GM18511 (cell line): ENCODE measurements around the gene TRIM46.
"Not testable (repeated sequence)": the region's sequence is repeated elsewhere in the genome, so short reads cannot be mapped to it uniquely, and the experiment has no call there.

Experiments
- ATAC-seq: cut with Tn5 transposase; IDR thresholded peaks from one replicate; pipeline ENCODE4 v1.9.1; 2021; ENCODE audit warnings: mild to moderate bottlenecking, moderate library complexity; ENCODE audit not compliant: unreplicated experiment

The TRIM46 gene

GRCh38 chr1:155136748-155137147 lies 36.9 kb upstream of the TRIM46 start:
- no peak for ATAC-seq

DNA sequence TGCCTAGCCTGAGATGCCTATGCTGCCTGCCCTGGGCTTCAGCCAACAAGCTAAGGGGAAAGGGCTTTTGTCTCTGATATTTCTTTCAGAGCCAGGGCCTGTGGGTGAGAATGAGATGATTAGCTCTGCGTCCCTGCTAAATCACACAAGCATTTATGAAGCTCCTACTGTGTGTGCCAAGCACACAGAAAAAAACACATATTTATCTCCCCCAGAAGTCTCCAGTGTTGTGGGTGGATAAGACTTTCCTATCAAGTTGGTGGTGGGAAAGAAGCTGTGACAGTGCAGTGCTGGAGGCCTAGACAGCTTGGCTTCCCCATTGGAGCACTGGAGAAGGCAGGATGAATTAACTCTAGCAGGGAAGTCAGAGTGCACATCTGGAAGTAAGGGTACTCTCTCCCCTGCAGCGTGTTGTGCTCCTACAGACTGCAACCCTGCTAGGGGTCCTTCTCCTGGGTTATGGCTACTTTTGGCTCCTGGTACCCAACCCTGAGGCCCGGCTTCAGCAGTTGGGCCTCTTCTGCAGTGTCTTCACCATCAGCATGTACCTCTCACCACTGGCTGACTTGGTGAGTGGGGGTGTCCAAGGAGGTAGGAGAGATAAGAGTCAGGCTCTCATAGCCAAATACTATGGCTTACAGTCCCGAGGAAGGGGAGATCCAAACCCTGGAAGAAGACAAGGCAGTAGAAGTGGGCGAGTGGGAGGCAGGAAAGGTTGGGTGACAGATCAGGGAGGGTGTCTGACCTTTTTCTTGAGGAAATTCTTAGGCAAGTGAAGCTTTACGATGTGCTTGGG lies 36.3 kb upstream of the TRIM46 start:
- no peak for ATAC-seq

DNA sequence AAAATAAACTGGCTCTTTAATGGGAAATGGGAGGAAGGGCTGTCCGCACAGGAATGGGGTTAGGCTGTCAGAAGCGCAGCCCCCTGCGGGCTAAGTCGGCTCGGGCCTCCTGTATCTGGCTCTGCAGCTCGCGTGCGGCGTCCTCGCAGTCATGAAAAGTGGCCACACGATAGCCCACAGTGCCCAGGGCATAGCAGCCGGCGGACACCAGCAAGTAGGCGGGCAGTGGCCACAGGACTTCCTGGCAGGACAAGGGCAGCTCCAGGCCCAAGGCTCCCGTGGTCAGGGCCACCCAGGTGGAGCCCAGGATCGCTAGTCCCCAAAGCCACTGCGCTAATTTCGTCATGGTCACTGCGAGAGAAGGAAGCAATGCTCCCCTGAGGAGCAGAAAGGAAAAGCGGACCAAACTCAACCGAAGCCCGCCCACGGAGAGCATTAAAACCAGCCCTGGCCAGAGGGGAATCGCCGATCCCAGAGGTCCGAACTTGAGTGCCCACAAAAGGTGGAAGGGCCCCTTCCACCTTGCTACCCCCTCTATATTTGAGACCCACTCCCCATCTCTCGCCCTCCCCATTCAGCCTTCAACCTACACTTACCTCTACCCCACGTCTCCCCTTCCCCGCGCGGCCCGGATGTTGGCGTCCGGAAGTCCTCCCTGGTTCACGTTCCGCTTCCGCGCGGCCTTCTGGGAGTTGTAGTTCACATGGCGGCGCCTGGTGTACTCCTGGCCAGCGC lies 33.6 kb upstream of the TRIM46 start, which contains the start of gene DPM3:
TSS of gene DPM3 (minus strand) at position 637 of the 735 bp plus-strand sequence. CDS start at position 346, 291 bp downstream.
- ATAC-seq, result peak; percentile 58

GRCh38 chr1:155140630-155140953 lies 33.1 kb upstream of the TRIM46 start:
- no peak for ATAC-seq

DNA sequence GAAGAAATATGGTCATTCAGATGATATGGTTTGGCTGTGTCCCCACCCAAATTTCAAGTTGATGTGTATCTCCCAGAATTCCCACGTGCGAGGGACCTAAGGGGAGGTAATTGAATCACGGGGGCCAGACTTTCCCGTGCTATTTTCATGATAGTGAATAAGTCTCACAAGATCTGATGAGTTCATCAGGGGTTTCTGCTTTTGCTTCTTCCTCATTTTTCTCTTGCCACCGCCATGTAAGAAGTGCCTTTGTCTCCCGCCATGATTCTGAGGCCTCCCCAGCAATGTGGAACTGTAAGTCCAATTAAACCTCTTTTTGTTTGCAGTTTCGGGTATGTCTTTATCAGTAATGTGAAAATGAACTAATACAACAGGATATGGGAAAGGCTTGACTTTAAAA lies 31.9 kb upstream of the TRIM46 start:
- no peak for ATAC-seq

DNA sequence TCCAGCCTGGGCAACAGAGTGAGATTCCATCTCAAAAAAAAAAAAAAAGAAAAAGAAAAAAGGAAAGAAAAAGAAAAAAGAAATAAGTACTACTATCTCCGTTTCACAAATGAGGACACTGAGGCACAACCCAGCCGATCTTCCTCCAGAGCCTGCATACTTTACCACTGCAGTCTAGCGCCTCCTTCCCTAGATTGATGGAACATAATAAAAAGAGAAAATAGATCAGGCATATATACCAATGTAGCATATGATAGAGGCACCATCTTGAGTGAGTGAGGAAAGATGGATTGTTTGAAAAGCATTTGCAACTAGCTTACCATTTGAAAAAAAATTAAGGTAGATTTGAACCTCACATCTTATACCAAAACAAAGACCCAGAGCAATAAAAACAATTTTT lies 28.2 kb upstream of the TRIM46 start:
- ATAC-seq, result no peak

DNA sequence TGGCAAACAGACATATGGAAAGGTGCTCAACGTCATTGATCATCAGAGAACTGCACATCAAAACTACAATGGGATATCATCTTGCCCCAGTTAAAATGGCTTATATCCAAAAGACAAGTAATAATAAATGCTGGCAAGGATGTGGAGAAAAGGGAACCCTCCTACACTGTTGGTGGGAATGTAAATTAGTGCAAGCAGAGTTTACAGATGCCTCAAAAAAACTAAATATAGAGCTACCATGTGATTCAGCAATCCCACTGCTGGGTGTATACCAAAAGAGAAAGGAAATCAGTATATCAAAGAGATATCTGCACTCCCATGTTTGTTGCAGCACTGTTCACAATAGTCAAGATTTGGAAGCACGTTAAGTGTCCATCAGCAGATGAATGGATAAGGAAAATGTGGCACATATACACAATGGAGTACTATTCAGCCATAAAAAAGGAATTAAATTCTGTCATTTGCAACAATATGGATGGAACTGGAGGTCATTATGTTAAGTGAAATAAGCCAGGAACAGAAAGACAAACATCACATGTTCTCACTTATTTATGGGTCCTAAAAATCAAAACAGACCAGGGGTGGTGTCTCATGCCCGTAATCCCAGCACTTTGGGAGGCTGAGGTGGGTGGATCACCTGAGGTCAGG lies 17.5 kb upstream of the TRIM46 start:
- ATAC-seq, result not testable (repeated sequence)

- ATAC-seq, result no peak
These were observed 14.7 kb upstream of the TRIM46 start for GRCh38 chr1:155158991-155159390.

- ATAC-seq, result no peak
These were observed 13.5 kb upstream of the TRIM46 start for GRCh38 chr1:155160128-155160527.

DNA sequence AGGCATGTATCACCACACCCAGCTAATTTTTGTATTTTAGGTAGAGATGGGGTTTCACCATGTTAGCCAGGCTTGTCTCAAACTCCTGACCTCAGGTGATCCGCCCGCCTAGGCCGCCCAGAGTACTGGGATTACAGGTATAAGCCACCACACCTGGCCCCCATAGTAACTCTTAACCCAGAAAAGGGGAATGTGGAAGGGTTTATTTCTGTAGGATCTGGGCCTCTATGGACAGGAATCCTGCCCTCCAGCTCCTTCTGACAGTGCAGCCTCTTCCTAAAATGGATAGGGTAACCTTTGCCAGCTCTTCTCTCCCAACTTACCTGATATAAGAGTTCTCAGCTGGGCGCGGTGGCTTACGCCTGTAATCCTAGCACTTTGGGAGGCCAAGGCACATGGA lies 11.0 kb upstream of the TRIM46 start:
- not testable (repeated sequence) for ATAC-seq

- ATAC-seq, result not testable (repeated sequence)
These were observed 9.9 kb upstream of the TRIM46 start for GRCh38 chr1:155163785-155164184.

GRCh38 chr1:155164625-155165024 lies 9.0 kb upstream of the TRIM46 start:
- ATAC-seq, result not testable (repeated sequence)

- no peak for ATAC-seq
These were observed 7.6 kb upstream of the TRIM46 start for GRCh38 chr1:155166051-155166470.

GRCh38 chr1:155166471-155167165 lies 7.0 kb upstream of the TRIM46 start:
- no peak for ATAC-seq

- ATAC-seq, result no peak
These were observed 6.2 kb upstream of the TRIM46 start for GRCh38 chr1:155167166-155168104.

GRCh38 chr1:155168105-155168445 lies 5.6 kb upstream of the TRIM46 start:
- ATAC-seq, result not testable (repeated sequence)

DNA sequence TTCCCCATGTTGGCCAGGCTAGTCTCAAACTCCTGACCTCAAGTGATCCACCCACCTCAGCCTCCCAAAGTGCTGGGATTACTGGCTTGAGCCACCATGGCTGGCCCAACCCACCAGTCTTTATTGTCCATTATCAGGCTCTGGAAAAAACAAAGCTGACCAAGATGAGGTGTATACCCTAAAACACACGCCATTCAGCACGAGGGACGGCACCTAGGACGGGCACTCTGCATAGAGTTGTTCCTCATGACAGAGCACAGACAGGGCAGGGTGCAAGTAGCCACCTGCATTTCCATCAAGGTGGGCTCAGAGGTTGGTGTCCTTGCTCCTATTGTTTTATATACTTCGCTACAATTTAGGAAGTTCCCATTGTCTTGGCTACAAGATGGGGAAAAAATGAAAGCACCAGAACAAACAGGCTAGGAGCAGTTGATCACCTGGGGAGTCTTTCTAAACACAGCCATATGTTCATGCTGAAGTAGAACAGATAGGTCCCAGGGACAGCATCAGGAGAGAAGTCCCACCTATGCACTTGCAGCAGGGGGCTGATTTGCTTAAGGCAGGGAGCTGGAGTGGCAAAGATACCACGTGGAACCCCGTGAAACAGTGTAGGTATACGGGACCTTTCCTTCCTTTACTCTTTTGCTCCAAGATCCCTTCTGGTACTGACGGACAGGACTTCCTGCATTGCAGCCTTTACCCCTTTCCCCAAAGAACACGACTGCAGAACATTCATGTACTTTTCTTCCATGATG lies 5.0 kb upstream of the TRIM46 start:
- no peak for ATAC-seq

DNA sequence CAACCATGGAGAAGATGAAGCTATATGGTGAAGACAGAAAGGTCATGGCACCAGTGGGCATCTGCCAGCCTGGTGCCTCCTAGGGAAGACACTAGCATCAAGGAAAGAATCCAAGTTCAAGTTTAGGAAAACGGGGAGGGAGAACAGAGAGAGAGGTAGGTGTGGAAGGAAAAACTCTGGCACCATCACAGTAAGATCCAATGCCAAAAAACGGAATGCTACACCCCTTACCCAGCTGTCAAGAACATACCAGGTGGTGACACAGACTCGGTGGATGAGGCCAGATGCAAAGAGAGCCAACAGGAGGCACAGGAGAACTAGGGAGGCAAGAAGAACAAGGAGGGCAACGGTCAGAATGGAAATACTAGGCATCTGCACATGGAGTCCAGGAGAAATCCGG lies 4.1 kb upstream of the TRIM46 start:
- ATAC-seq, result no peak

DNA sequence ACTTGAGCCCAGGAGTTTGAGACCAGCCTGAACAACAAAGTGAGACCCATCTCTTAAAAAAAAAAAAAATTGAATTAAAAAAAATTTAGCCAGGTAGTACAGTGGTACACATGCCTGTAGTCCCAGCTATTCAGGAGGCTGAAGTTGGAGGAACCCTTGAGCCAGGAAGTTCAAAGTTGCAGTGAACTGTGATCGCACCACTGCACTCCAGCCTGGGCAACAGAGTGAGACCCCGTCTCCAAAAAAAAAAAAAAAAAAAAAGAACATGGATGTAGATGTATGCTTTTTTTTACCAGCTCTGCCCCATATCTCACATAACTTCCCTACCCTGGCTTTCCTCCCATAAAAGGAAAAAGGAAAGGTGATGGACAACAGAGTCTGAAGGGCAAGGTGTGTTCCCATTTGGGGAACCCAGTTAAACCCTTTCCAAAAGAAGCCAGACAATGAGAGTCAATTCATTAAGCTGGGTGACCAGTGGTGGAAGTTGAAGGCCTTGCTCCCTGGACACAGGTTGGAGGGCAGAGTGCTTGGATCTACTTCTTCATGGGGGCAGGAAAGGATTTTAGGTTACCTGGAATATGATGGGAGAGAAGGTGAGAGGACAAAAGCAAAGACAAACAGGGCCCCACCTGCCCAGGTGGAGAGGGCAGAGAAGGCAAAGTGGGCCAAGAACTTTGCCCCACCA lies 3.4 kb upstream of the TRIM46 start:
- no peak for ATAC-seq
